ENCODE measurements around the gene HDAC5.

GRCh38 chr17:44084131-44084538 lies 39.3 kb downstream of the HDAC5 start:
- TF ChIP-seq POLR2AphosphoS5 (IDR thresholded peaks at IDR 0.05) (no peak), CTCF (IDR thresholded peaks at IDR 0.05) (no peak), POLR2A (IDR thresholded peaks at IDR 0.05) (no peak)
